HG03103 (cell line): Measurements from ENCODE around the gene RITA1.

Source experiments
- ATAC-seq: cut with Tn5 transposase; IDR thresholded peaks from one replicate; pipeline ENCODE4 v1.9.1; 2021; ENCODE audit warnings: low read depth; ENCODE audit not compliant: unreplicated experiment

RITA1 gene

GRCh38 chr12:113152835-113153814, 32.4 kb upstream of the RITA1 start:
- ATAC-seq, result no peak

GRCh38 chr12:113154351-113154973, 31.1 kb upstream of the RITA1 start:
- no peak for ATAC-seq

GRCh38 chr12:113155060-113155459, 30.5 kb upstream of the RITA1 start:
- ATAC-seq, result no peak

- ATAC-seq, result no peak
Measured at GRCh38 chr12:113155646-113156045, 29.9 kb upstream of the RITA1 start.

GRCh38 chr12:113157218-113157859, 28.2 kb upstream of the RITA1 start:
- no peak for ATAC-seq

GRCh38 chr12:113158439-113159203, 26.9 kb upstream of the RITA1 start:
- ATAC-seq, result no peak

GRCh38 chr12:113159937-113160336, 25.6 kb upstream of the RITA1 start:
- ATAC-seq, result no peak

GRCh38 chr12:113161415-113162016, 24.0 kb upstream of the RITA1 start:
- no peak for ATAC-seq

GRCh38 chr12:113162102-113163029, 23.2 kb upstream of the RITA1 start:
- no peak for ATAC-seq

- no peak for ATAC-seq
Measured at GRCh38 chr12:113163030-113163360, 22.5 kb upstream of the RITA1 start.

GRCh38 chr12:113164014-113164413, 21.5 kb upstream of the RITA1 start:
- ATAC-seq, result no peak

- no peak for ATAC-seq
Measured at GRCh38 chr12:113165521-113166450, 19.7 kb upstream of the RITA1 start.

- no peak for ATAC-seq
Measured at GRCh38 chr12:113167868-113168267, 17.7 kb upstream of the RITA1 start.

- ATAC-seq, result no peak
Measured at GRCh38 chr12:113169697-113170096, 15.8 kb upstream of the RITA1 start.

GRCh38 chr12:113170457-113170856, 15.1 kb upstream of the RITA1 start:
- ATAC-seq, result no peak

GRCh38 chr12:113170926-113171325, 14.6 kb upstream of the RITA1 start:
- no peak for ATAC-seq

GRCh38 chr12:113171543-113171942, 14.0 kb upstream of the RITA1 start:
- no peak for ATAC-seq

GRCh38 chr12:113172185-113172584, 13.3 kb upstream of the RITA1 start:
- ATAC-seq, result no peak
